22Rv1 (cell line): ENCODE measurements around the gene PHF13.

Experiments used
- H3K27ac ChIP-seq: fragments of 450-650 bp; 2 replicates; pipeline ENCODE4 v1.5.1; 2017
- ZFX ChIP-seq: fragments of 450-650 bp; IDR thresholded peaks from 2 replicates; pipeline ENCODE4 v1.6.1; 2017; ENCODE audit warnings: antibody characterized with exemption, borderline replicate concordance
- TF ChIP-seq, protein P1 (sequence below): fragments of 450-650 bp; IDR thresholded peaks from 2 replicates; pipeline ENCODE4 v1.5.1; 2017; ENCODE audit warnings: mild to moderate bottlenecking

Gene PHF13

DNA sequence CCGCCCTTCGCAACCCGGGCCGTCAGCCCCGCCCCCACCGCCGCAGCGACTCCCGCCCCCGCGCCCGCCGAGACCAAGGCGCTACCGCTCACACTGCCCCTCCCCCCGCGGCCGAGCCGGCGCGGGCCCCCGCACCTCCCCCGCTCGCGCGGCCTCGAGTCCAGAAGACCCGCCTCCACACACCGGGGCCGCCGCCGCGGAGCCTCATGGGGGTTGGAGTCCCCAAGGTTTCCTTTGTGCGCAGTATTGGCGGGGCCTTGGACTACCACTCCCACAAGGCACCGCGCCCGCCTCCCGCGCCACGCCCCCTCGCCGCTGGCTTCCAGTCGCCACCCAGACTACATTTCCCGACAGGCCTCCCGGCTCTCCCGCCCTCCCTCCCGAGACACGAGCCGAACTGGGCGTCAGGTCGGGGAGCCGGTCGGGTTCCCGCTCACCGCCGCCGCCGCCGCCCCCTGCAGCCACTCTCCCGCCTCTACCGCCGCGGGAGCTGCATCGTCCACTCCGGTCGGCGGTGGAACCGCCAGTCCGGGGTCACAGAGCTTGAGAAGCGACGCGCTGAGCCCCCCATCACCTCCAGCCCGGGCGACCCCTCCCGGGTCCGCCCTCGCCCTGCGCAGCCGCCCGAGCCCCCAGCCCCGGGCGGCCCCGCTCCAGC lies at the start of gene PHF13:
Gene PHF13, plus strand, starts transcription at position 371 of the 658 bp plus-strand sequence. CDS start 336 bp downstream, outside the sequence.
- TF ChIP-seq, protein P1, sequence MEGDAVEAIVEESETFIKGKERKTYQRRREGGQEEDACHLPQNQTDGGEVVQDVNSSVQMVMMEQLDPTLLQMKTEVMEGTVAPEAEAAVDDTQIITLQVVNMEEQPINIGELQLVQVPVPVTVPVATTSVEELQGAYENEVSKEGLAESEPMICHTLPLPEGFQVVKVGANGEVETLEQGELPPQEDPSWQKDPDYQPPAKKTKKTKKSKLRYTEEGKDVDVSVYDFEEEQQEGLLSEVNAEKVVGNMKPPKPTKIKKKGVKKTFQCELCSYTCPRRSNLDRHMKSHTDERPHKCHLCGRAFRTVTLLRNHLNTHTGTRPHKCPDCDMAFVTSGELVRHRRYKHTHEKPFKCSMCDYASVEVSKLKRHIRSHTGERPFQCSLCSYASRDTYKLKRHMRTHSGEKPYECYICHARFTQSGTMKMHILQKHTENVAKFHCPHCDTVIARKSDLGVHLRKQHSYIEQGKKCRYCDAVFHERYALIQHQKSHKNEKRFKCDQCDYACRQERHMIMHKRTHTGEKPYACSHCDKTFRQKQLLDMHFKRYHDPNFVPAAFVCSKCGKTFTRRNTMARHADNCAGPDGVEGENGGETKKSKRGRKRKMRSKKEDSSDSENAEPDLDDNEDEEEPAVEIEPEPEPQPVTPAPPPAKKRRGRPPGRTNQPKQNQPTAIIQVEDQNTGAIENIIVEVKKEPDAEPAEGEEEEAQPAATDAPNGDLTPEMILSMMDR, result no peak
- TF ChIP-seq ZFX, result no peak
- peak within 1 kb of the TSS; percentile 86 for H3K27ac ChIP-seq

DNA sequence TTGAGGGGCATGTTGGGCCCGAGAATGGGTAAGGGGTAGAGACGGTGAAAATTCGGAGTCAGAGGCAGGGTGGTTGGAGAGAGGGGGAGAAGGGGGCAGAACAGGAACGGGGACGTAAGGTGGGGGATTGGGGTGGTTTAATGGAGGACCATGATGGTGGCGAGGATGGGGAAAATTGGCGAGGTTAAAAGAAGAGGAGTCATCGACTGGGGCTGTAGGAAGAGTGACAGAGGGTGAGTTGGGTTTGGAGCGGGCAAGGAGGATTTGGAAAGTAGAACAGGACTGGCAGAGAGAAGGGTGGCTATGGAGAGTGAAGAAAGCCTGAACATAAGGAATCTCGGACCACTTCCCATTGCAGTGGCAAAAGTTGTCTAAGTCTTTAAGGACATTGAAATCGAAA lies 44.5 kb upstream of the PHF13 start:
- no peak for TF ChIP-seq ZFX
- H3K27ac ChIP-seq, result no peak overlapping the region

- TF ChIP-seq, protein P1, result no peak
- no peak for TF ChIP-seq ZFX
- H3K27ac ChIP-seq, result no peak overlapping the region
These were observed 43.4 kb upstream of the PHF13 start for GRCh38 chr1:6570100-6570499.

GRCh38 chr1:6570987-6571386 lies 42.5 kb upstream of the PHF13 start:
- TF ChIP-seq, protein P1, result no peak
- TF ChIP-seq ZFX, result no peak
- H3K27ac ChIP-seq, result no peak overlapping the region

GRCh38 chr1:6572653-6573383 lies 40.7 kb upstream of the PHF13 start:
- H3K27ac ChIP-seq, result no peak overlapping the region
- TF ChIP-seq, protein P1, result no peak
- no peak for TF ChIP-seq ZFX

- H3K27ac ChIP-seq, result no peak overlapping the region
- no peak for TF ChIP-seq ZFX
- TF ChIP-seq, protein P1, result no peak
These were observed 39.4 kb upstream of the PHF13 start for GRCh38 chr1:6574025-6574620.

DNA sequence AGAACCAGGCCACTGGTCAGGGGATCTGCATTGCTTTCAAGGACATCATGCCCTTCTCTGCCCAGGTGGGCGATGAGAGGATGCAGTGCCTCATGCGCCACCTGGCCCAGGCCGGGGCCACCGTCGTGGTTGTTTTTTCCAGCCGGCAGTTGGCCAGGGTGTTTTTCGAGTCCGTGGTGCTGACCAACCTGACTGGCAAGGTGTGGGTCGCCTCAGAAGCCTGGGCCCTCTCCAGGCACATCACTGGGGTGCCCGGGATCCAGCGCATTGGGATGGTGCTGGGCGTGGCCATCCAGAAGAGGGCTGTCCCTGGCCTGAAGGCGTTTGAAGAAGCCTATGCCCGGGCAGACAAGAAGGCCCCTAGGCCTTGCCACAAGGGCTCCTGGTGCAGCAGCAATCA lies 38.7 kb upstream of the PHF13 start:
- no peak for TF ChIP-seq ZFX
- TF ChIP-seq, protein P1, result no peak

More for the DNA sequence above, 38.7 kb upstream of the PHF13 start:
- H3K27ac ChIP-seq, result no peak overlapping the region
